ENCODE results near the gene CTNNA2.

CTNNA2 gene

DNA sequence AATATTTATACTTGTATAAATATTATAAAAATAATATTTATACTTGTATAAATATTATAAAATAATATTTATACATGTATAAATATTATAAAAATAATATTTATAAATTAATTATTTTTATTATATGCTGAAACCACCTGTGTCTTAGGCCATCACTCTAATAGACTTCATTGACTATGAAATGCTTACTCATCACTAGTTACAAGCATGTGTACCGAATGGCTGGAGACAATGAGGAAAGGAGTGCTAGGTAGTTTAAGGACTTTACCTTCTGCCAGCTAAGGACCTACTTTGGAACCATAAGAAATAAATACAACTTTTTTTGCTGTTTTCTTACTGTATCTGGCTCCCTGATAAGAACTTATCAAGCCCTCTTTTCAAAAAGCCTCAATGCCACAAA is 562.9 kb downstream of the CTNNA2 start:
- H3K18ac ChIP-seq (ENCODE audit: low read length): no peak overlapping the region
- WGBS, 2 donors (ENCODE audit: extremely low coverage in 2 of 2, insufficient read length in 2 of 2, insufficient replicate concordance in 1 of 2): no CpG with 5 or more reads among the region's 1 CpG
- H2AFZ ChIP-seq (ENCODE audit: low read length): no peak overlapping the region
- H3K79me1 ChIP-seq (ENCODE audit: low read depth, low read length): no peaks in the 10 kb centered on the region
- no peak overlapping the region for H3K23ac ChIP-seq (ENCODE audit: low read depth, low read length, poor library complexity)
- no peaks in the 10 kb centered on the region for H3K27me3 ChIP-seq (ENCODE audit: control insufficient read depth in 3 of 3, insufficient read depth in 3 of 3, low read depth in 1 of 3, low read length in 3 of 3)
- no peak overlapping the region for H3K14ac ChIP-seq (ENCODE audit: low read length)
- no peaks in the 10 kb centered on the region for H3K9me3 ChIP-seq (replicated peaks in 1 of 2; ENCODE audit: control insufficient read depth in 2 of 2, insufficient read depth in 1 of 2, low read depth in 1 of 2, low read length in 2 of 2)
- no peak overlapping the region for H3K27ac ChIP-seq (replicated peaks; ENCODE audit: low read length)
- H3K9ac ChIP-seq (ENCODE audit: low read depth, low read length, poor library complexity): no peak overlapping the region
- H4K8ac ChIP-seq (ENCODE audit: low read depth, low read length): no peak overlapping the region
- no peak overlapping the region for H3K4me2 ChIP-seq (ENCODE audit: insufficient read depth, low read length, poor library complexity, severe bottlenecking)
- no peak overlapping the region for H2BK5ac ChIP-seq (ENCODE audit: low read length)
- no peak for DNase-seq (ENCODE audit: low spot score)
- H3K4me1 ChIP-seq (ENCODE audit: control insufficient read depth in 2 of 2, insufficient read depth in 1 of 2, low read depth in 1 of 2, low read length in 2 of 2): no peaks in the 10 kb centered on the region
- H3K4ac ChIP-seq (ENCODE audit: low read length): no peak overlapping the region
- H2AK5ac ChIP-seq (ENCODE audit: low read depth, low read length): no peak overlapping the region
- H4K91ac ChIP-seq (ENCODE audit: low read depth, low read length, poor library complexity): no peak overlapping the region
- H3K4me3 ChIP-seq (ENCODE audit: low read length in 2 of 2): no peak overlapping the region
- H2BK15ac ChIP-seq (ENCODE audit: low read length): no peak overlapping the region
- H2BK120ac ChIP-seq (ENCODE audit: low read depth, low read length): no peak overlapping the region
- H3K36me3 ChIP-seq (replicated peaks in 1 of 2; ENCODE audit: control insufficient read depth in 2 of 2, insufficient read depth in 2 of 2, low read length in 2 of 2): no peaks in the 10 kb centered on the region
- H2BK12ac ChIP-seq (ENCODE audit: low read length): no peak overlapping the region

DNA sequence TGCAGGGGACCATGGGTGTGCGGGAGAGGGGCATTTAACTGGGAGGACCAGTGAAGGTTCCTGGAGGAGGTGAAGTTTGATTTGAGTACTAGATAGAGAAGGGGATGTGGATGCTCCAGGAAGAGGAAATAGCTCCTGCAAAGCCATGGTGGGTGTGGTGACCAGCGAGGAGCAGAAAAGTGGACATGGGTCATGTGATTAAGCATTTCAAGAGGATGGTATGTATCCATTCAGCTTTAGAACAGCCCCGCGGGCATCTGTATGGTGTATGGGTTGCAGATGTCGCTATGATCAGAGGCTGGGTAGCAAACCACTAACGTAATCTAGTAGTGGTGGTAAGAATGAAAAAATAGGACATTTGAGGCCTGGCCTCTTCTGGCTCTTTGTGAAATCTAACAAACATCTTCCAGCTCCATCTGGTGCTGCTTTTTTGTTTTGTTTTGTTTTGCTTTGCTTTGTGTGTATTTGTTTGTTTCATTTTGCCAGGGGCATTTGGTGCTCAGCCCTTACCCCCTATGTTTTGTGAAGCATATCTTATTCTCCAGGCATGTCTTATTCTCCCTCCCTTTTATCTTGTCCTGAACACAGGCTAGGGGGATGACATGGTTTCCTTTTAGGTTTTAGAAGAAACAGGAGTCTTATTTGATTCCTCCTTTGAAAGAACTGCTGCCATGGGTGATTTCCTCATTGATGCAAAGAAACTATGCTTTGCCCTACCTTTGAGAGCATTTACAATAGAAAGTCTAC is 565.6 kb downstream of the CTNNA2 start:
- Histone ChIP-seq H3K36me3 (replicated peaks in 1 of 2; ENCODE audit: control insufficient read depth in 2 of 2, insufficient read depth in 2 of 2, low read length in 2 of 2) (no peaks in the 10 kb centered on the region), H3K4me3 (ENCODE audit: low read length in 2 of 2) (no peak overlapping the region), H3K27ac (replicated peaks; ENCODE audit: low read length) (no peak overlapping the region), H3K27me3 (ENCODE audit: control insufficient read depth in 3 of 3, insufficient read depth in 3 of 3, low read depth in 1 of 3, low read length in 3 of 3) (no peaks in the 10 kb centered on the region), H2BK15ac (ENCODE audit: low read length) (no peak overlapping the region), H3K4ac (ENCODE audit: low read length) (no peak overlapping the region), H2BK12ac (ENCODE audit: low read length) (no peak overlapping the region), H3K9me3 (replicated peaks in 1 of 2; ENCODE audit: control insufficient read depth in 2 of 2, insufficient read depth in 1 of 2, low read depth in 1 of 2, low read length in 2 of 2) (no peaks in the 10 kb centered on the region), H4K8ac (ENCODE audit: low read depth, low read length) (no peak overlapping the region), H3K4me1 (ENCODE audit: control insufficient read depth in 2 of 2, insufficient read depth in 1 of 2, low read depth in 1 of 2, low read length in 2 of 2) (no peaks in the 10 kb centered on the region), H3K23ac (ENCODE audit: low read depth, low read length, poor library complexity) (no peak overlapping the region), H3K14ac (ENCODE audit: low read length) (no peak overlapping the region), H3K79me1 (ENCODE audit: low read depth, low read length) (no peaks in the 10 kb centered on the region), H3K4me2 (ENCODE audit: insufficient read depth, low read length, poor library complexity, severe bottlenecking) (no peak overlapping the region), H2AK5ac (ENCODE audit: low read depth, low read length) (no peak overlapping the region), H3K9ac (ENCODE audit: low read depth, low read length, poor library complexity) (no peak overlapping the region), H3K18ac (ENCODE audit: low read length) (no peak overlapping the region), H4K91ac (ENCODE audit: low read depth, low read length, poor library complexity) (no peak overlapping the region), H2BK120ac (ENCODE audit: low read depth, low read length) (no peak overlapping the region), H2AFZ (ENCODE audit: low read length) (peak overlapping the region; percentile 6), H2BK5ac (ENCODE audit: low read length) (no peak overlapping the region)
- no peak for DNase-seq (ENCODE audit: low spot score)
- WGBS, 2 donors (ENCODE audit: extremely low coverage in 2 of 2, insufficient read length in 2 of 2, insufficient replicate concordance in 1 of 2): no CpG with 5 or more reads among the region's 6 CpGs

DNA sequence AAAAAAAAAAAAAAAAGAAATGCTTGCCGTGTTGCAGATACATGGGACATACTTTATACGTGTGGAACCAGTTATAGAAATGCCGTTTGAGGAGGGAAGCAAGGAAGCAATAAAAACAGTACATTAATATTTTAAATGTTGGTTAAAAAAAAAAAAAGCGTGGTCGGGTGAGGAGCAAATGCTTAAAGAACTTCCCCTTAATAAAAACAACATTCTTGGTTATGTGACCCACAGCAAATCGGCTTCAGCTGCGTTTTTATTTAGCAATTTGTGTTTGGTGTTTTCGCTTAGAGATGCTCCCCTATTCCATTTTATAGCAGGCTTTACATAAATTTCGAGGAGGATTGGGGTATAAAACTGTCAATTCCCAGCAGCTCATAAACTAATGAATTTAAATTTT is 568.1 kb downstream of the CTNNA2 start:
- Histone ChIP-seq H3K14ac (ENCODE audit: low read length) (no peak overlapping the region), H4K8ac (ENCODE audit: low read depth, low read length) (no peak overlapping the region), H3K4ac (ENCODE audit: low read length) (no peak overlapping the region), H2BK120ac (ENCODE audit: low read depth, low read length) (no peak overlapping the region), H2BK15ac (ENCODE audit: low read length) (no peak overlapping the region), H3K9me3 (replicated peaks in 1 of 2; ENCODE audit: control insufficient read depth in 2 of 2, insufficient read depth in 1 of 2, low read depth in 1 of 2, low read length in 2 of 2) (no peaks in the 10 kb centered on the region), H3K4me1 (ENCODE audit: control insufficient read depth in 2 of 2, insufficient read depth in 1 of 2, low read depth in 1 of 2, low read length in 2 of 2) (no peaks in the 10 kb centered on the region), H3K27me3 (ENCODE audit: control insufficient read depth in 3 of 3, insufficient read depth in 3 of 3, low read depth in 1 of 3, low read length in 3 of 3) (no peaks in the 10 kb centered on the region), H2BK5ac (ENCODE audit: low read length) (no peak overlapping the region), H3K36me3 (replicated peaks in 1 of 2; ENCODE audit: control insufficient read depth in 2 of 2, insufficient read depth in 2 of 2, low read length in 2 of 2) (no peaks in the 10 kb centered on the region), H3K18ac (ENCODE audit: low read length) (no peak overlapping the region), H3K27ac (replicated peaks; ENCODE audit: low read length) (no peak overlapping the region), H2BK12ac (ENCODE audit: low read length) (no peak overlapping the region), H4K91ac (ENCODE audit: low read depth, low read length, poor library complexity) (no peak overlapping the region), H3K4me3 (ENCODE audit: low read length in 2 of 2) (no peak overlapping the region), H3K23ac (ENCODE audit: low read depth, low read length, poor library complexity) (no peak overlapping the region), H2AK5ac (ENCODE audit: low read depth, low read length) (no peak overlapping the region), H3K79me1 (ENCODE audit: low read depth, low read length) (no peaks in the 10 kb centered on the region), H2AFZ (ENCODE audit: low read length) (no peak overlapping the region), H3K9ac (ENCODE audit: low read depth, low read length, poor library complexity) (no peak overlapping the region), H3K4me2 (ENCODE audit: insufficient read depth, low read length, poor library complexity, severe bottlenecking) (no peak overlapping the region)
- DNase-seq (ENCODE audit: low spot score): no peak
- no CpG with 5 or more reads among the region's 9 CpGs for WGBS, 2 donors (ENCODE audit: extremely low coverage in 2 of 2, insufficient read length in 2 of 2, insufficient replicate concordance in 1 of 2)

DNA sequence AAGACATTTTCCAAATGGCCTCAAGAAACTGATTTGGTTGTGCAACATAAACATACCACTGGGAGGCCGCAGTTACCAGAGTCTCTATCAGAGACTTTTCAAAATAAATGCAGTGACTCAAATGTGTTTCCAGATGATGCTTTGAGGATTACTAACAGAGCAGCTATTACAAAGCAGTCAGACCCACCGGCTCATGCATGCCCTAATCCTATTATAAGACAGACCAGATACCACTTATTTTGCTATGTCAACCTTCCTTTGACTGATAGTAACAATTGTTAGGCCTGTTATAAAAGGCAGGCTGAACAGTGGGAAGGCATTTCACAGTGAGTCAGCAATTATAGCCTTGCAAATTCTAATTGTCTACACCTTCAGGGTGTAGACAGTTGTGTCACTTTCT is 574.0 kb downstream of the CTNNA2 start:
- Histone ChIP-seq H3K9me3 (replicated peaks in 1 of 2; ENCODE audit: control insufficient read depth in 2 of 2, insufficient read depth in 1 of 2, low read depth in 1 of 2, low read length in 2 of 2) (no peaks in the 10 kb centered on the region), H3K27me3 (ENCODE audit: control insufficient read depth in 3 of 3, insufficient read depth in 3 of 3, low read depth in 1 of 3, low read length in 3 of 3) (no peaks in the 10 kb centered on the region), H2BK120ac (ENCODE audit: low read depth, low read length) (no peak overlapping the region), H3K4ac (ENCODE audit: low read length) (no peak overlapping the region), H3K4me2 (ENCODE audit: insufficient read depth, low read length, poor library complexity, severe bottlenecking) (no peak overlapping the region), H2AK5ac (ENCODE audit: low read depth, low read length) (no peak overlapping the region), H3K14ac (ENCODE audit: low read length) (no peak overlapping the region), H2BK5ac (ENCODE audit: low read length) (no peak overlapping the region), H2AFZ (ENCODE audit: low read length) (no peak overlapping the region), H2BK15ac (ENCODE audit: low read length) (no peak overlapping the region), H3K4me3 (ENCODE audit: low read length in 2 of 2) (no peak overlapping the region), H4K8ac (ENCODE audit: low read depth, low read length) (no peak overlapping the region), H3K79me1 (ENCODE audit: low read depth, low read length) (no peaks in the 10 kb centered on the region), H2BK12ac (ENCODE audit: low read length) (no peak overlapping the region), H3K18ac (ENCODE audit: low read length) (no peak overlapping the region), H4K91ac (ENCODE audit: low read depth, low read length, poor library complexity) (no peak overlapping the region), H3K27ac (replicated peaks; ENCODE audit: low read length) (no peak overlapping the region), H3K36me3 (replicated peaks in 1 of 2; ENCODE audit: control insufficient read depth in 2 of 2, insufficient read depth in 2 of 2, low read length in 2 of 2) (no peaks in the 10 kb centered on the region), H3K4me1 (ENCODE audit: control insufficient read depth in 2 of 2, insufficient read depth in 1 of 2, low read depth in 1 of 2, low read length in 2 of 2) (no peaks in the 10 kb centered on the region), H3K23ac (ENCODE audit: low read depth, low read length, poor library complexity) (no peak overlapping the region), H3K9ac (ENCODE audit: low read depth, low read length, poor library complexity) (no peak overlapping the region)
- DNase-seq (ENCODE audit: low spot score): no peak
- WGBS, 2 donors (ENCODE audit: extremely low coverage in 2 of 2, insufficient read length in 2 of 2, insufficient replicate concordance in 1 of 2): no CpG with 5 or more reads among the region's 2 CpGs
